Endothelial cell of umbilical vein (primary cell): ENCODE results near the gene SLC26A2.

Experiments
- CTCF ChIP-seq, 2 donors: IDR thresholded peaks; 1 replicate in 1 of 2; 2 replicates in 1 of 2; pipeline ENCODE4 v1.5.1; 2011; ENCODE audit warnings: low read length in 2 of 2, mild to moderate bottlenecking in 2 of 2, moderate library complexity in 2 of 2, control low read depth in 1 of 2, inconsistent platforms in 1 of 2, low read depth in 1 of 2; ENCODE audit not compliant: insufficient read depth in 1 of 2; ENCODE audit errors: extremely low read depth in 1 of 2
- EZH2 ChIP-seq: IDR thresholded peaks from 2 replicates; pipeline ENCODE4 v1.6.1; 2012; ENCODE audit warnings: borderline replicate concordance, low read depth, mild to moderate bottlenecking, moderate library complexity, low read length, inconsistent platforms; ENCODE audit not compliant: severe bottlenecking
- MYC ChIP-seq: IDR thresholded peaks from one replicate; pipeline ENCODE4 v1.6.1; 2011; ENCODE audit warnings: mild to moderate bottlenecking, low read depth, low read length
- POLR2A ChIP-seq: IDR thresholded peaks from 2 replicates; pipeline ENCODE4 v1.6.1; 2012; ENCODE audit warnings: low read depth, mild to moderate bottlenecking, control low read depth, low read length
- POLR2AphosphoS5 ChIP-seq: IDR thresholded peaks from 2 replicates; pipeline ENCODE4 v1.6.1; 2012; ENCODE audit warnings: low read depth, mild to moderate bottlenecking, control low read depth, low read length, moderate library complexity; ENCODE audit not compliant: insufficient read depth

- TF ChIP-seq POLR2A (no peak), CTCF (IDR thresholded peaks at IDR 0.05; ENCODE audit: extremely low read depth in 1 of 2, insufficient read depth in 1 of 2, low read depth in 1 of 2, low read length in 2 of 2) (no peak), EZH2 (no peak), POLR2AphosphoS5 (no peak), MYC (no peak)
Observed at GRCh38 chr5:149993471-149993870, 32.9 kb downstream of the SLC26A2 start.
